Mucosa of descending colon (tissue), 3 donors: Measurements from ENCODE around the gene HDAC10. TPM values are rescaled to one million over a fixed set of nuclear protein-coding genes. Genes with fewer than 3 reads are reported as not detected.

ENCODE experiments used
- ATAC-seq: fragments of 200-7000 bp; cut with Tn5 transposase; one replicate; pipeline ENCODE4 v1.9.1; 2020; ENCODE audit warnings: mild to moderate bottlenecking, moderate library complexity
- DNase-seq, 3 donors: peaks; one replicate each; pipeline ENCODE4 v3.0.0-alpha.2; 2020
- H3K36me3 ChIP-seq: fragments of 200-600 bp; one replicate; pipeline ENCODE4 v1.8.0; 2021; ENCODE audit warnings: low read depth, mild to moderate bottlenecking
- H3K4me1 ChIP-seq: fragments of 200-600 bp; one replicate; pipeline ENCODE4 v1.8.0; 2021; ENCODE audit warnings: low read depth, mild to moderate bottlenecking
- H3K4me3 ChIP-seq: fragments of 200-600 bp; one replicate; pipeline ENCODE4 v1.8.0; 2021; ENCODE audit warnings: mild to moderate bottlenecking
- H3K9me3 ChIP-seq: fragments of 200-600 bp; one replicate; pipeline ENCODE4 v1.8.0; 2021; ENCODE audit warnings: mild to moderate bottlenecking
- intact Hi-C, 2 donors: fragments of 100-400 bp; cut with DNase I in 1 of 2; cut with micrococcal nuclease in 1 of 2; formaldehyde crosslinking; loops; one replicate each; pipeline versions ENCODE4 v1.11.0 to v1.11.1; 2022; cut with DNase I, micrococcal nuclease
- total RNA-seq, 3 donors: library from RNA; stranded (reverse); fragmentation: NEBNext Ultra II Directional in 2 of 3; extraction: Animal tissue kit (Norgen Biotek cat#: 25700) in 2 of 3; gene quantifications; one replicate each; pipeline versions ENCODE4 v1.2.1 to v1.2.4, GENCODE V29; 2021 to 2023
- TF ChIP-seq, protein P1 (sequence below): fragments of 200-600 bp; IDR thresholded peaks from one replicate; pipeline ENCODE4 v1.8.0; 2022; ENCODE audit warnings: antibody characterized with exemption, mild to moderate bottlenecking
- donor health status: DM: no; HTN: no; CAD: no; lungs with moderate emphysema.
- donor health status: DM: no; HTN: no; CAD: no.
- donor health status: DM: no; HTN: yes; CAD: no.

Gene HDAC10
- total RNA-seq, 3 donors from 2014 or later, result 39.5 to 66.3 (median 47.8) TPM

DNA sequence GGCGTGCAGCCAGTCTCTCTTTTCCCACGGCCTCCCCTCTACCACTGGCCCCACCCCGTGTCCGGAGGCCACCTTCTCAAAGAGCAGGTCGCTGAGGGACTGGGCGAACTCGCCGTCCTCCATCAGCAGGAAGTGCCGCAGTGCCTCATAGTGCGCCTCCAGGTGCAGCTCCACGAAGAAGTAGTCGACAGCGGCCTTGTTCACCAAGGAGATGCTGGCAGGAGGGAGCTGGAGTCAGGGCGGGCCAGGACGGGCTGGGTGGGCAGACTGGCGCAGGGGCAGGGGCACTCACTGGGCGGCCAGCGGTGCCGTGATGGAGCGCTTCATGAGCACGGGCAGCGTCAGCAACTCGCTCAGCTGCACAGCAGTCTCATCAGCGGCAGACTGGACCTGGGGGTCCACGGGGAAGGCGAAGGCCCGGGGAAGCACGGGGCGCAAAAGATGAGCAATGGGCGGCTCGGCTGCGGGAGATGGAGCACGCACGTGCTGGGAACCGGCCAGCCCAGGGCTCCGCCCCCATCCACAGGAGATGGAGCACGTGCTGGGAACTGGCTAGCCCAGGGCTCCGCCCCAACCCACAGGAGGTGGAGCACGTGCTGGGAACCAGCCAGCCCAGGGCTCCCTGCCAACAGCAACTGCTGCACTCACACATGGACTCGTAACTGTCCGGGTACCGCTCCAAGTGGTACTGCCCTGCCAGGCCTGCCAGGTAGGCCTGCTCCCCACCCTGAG is 31.9 kb downstream of the HDAC10 start:
- Histone ChIP-seq H3K36me3 (peaks cover 22% of the 10 kb centered on the region), H3K4me3 (no peak overlapping the region), H3K4me1 (no peaks in the 10 kb centered on the region), H3K9me3 (no peaks in the 10 kb centered on the region)
- TF ChIP-seq, protein P1, sequence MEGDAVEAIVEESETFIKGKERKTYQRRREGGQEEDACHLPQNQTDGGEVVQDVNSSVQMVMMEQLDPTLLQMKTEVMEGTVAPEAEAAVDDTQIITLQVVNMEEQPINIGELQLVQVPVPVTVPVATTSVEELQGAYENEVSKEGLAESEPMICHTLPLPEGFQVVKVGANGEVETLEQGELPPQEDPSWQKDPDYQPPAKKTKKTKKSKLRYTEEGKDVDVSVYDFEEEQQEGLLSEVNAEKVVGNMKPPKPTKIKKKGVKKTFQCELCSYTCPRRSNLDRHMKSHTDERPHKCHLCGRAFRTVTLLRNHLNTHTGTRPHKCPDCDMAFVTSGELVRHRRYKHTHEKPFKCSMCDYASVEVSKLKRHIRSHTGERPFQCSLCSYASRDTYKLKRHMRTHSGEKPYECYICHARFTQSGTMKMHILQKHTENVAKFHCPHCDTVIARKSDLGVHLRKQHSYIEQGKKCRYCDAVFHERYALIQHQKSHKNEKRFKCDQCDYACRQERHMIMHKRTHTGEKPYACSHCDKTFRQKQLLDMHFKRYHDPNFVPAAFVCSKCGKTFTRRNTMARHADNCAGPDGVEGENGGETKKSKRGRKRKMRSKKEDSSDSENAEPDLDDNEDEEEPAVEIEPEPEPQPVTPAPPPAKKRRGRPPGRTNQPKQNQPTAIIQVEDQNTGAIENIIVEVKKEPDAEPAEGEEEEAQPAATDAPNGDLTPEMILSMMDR, result no peak
- peak; percentile 89 to 94 (median 91) for DNase-seq
- peak; percentile 92 for ATAC-seq
- intact Hi-C loops, result no loop called here

DNA sequence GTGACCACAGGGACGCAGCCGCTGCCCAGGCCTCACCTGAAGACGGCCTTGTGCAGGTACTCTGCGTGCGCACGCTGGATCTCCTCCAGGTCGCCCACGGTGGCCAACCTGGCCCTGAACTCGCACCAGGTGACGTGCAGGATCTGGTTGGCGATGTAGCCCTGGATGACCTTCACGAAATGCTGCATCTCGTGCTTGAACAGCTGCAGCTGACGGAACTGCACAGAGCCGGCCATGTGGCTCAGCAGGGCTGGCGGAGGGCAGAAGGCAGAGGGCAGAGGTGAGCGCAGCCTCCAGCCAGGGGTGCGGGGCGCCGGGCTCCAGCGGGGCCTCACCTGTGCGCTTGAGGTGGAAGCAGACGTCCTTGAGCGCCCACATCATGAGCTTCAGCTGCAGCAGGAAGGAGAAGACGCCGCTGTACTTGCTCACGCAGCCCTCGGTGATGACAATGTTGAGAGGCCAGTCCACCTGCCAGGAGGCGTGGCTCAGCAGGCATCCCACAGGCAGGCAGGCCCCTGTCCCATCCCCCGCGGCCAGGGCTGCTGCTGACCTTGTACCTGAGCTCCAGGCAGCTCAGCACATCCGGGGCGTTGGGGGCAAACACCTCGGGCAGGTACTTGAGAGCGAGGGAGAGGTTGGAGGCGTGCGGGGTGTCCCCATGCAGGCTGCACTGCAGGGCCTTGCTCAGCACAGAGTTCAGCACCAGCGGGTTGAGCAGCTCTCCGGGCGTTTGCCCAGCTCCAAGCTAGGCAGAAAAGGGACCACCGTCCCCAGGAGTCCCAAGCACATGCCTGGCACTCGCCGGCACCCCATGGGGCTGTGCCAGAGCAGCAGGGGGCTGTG is 32.7 kb downstream of the HDAC10 start:
- no peak for DNase-seq

GRCh38 chr22:50217543-50218152 is 33.4 kb downstream of the HDAC10 start:
- ATAC-seq (no peak), DNase-seq (no peak)
- H3K4me3 ChIP-seq, result no peak overlapping the region
- H3K36me3 ChIP-seq, result peaks cover 22% of the 10 kb centered on the region
- TF ChIP-seq, protein P1, result no peak
- intact Hi-C loops, result no loop called here
- H3K9me3 ChIP-seq, result no peaks in the 10 kb centered on the region
- no peaks in the 10 kb centered on the region for H3K4me1 ChIP-seq

More for the DNA sequence above, 32.7 kb downstream of the HDAC10 start:
- intact Hi-C loops, result no loop called here
- Histone ChIP-seq H3K9me3 (no peaks in the 10 kb centered on the region), H3K36me3 (peaks cover 22% of the 10 kb centered on the region), H3K4me1 (no peaks in the 10 kb centered on the region), H3K4me3 (no peak overlapping the region)
- peak; percentile 4 for ATAC-seq
- TF ChIP-seq, protein P1, result no peak

- H3K36me3 ChIP-seq, result peaks cover 22% of the 10 kb centered on the region
- no peaks in the 10 kb centered on the region for H3K9me3 ChIP-seq
- H3K4me3 ChIP-seq, result no peak overlapping the region
- H3K4me1 ChIP-seq, result no peaks in the 10 kb centered on the region
- DNase-seq (no peak), ATAC-seq (no peak)
- TF ChIP-seq, protein P1, result no peak
- intact Hi-C loops, result no loop called here
Measured at GRCh38 chr22:50216684-50217520, 34.2 kb downstream of the HDAC10 start.
